Muscle layer of colon (tissue), 2 donors: ENCODE results near the gene BBS7.

Experiments used
- H3K27ac ChIP-seq: one replicate; pipeline ENCODE4 v1.7.0; 2013; ENCODE audit warnings: low read depth, mild to moderate bottlenecking, low read length, moderate library complexity
- H3K27me3 ChIP-seq, 2 donors: one replicate each; pipeline ENCODE4 v1.7.0; 2013; ENCODE audit warnings: low read length in 2 of 2, mild to moderate bottlenecking in 2 of 2; ENCODE audit not compliant: insufficient read depth in 2 of 2, control insufficient read depth in 1 of 2
- H3K36me3 ChIP-seq: one replicate; pipeline ENCODE4 v1.7.0; 2013; ENCODE audit warnings: mild to moderate bottlenecking, low read length; ENCODE audit not compliant: insufficient read depth
- H3K4me1 ChIP-seq: one replicate; pipeline ENCODE4 v1.7.0; 2013; ENCODE audit warnings: mild to moderate bottlenecking, low read length; ENCODE audit not compliant: insufficient read depth
- H3K4me3 ChIP-seq, 2 donors: one replicate each; pipeline ENCODE4 v1.7.0; 2013; ENCODE audit warnings: low read length in 2 of 2, low read depth in 1 of 2, mild to moderate bottlenecking in 1 of 2, moderate library complexity in 1 of 2
- H3K9ac ChIP-seq: one replicate; pipeline ENCODE4 v1.7.0; 2013; ENCODE audit warnings: low read length
- H3K9me3 ChIP-seq: one replicate; pipeline ENCODE4 v1.7.0; 2013; ENCODE audit warnings: mild to moderate bottlenecking, low read length
- donor health status: abdominal sarcoma.
- donor health status: Adenocarcinoma of cecum.

Gene BBS7

DNA sequence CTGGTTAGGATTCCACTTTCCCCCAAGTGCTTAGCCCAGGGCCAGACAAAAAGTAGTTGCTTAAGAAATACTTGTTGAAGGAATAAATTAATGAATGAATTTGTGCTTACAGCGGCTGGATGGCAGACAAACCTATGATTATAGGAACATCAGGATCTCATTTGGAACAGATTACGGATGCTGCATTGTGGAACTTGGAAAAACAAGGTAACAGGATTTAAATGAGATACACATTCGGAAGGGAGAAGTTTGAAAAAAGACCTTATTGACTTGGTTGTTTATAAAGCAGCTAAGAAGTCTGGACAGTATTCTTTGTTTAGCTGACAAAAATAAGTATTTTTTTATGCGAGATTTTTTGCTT, 68.6 kb downstream of the BBS7 start:
- H3K36me3 ChIP-seq = peaks cover 34% of the 10 kb centered on the region
- peaks cover 14% of the 10 kb centered on the region for H3K4me1 ChIP-seq
- peak overlapping the region; percentile 76 to 100 for H3K4me3 ChIP-seq
- H3K9ac ChIP-seq = peak overlapping the region; percentile 99
- H3K27me3 ChIP-seq = no peaks in the 10 kb centered on the region
- no peaks in the 10 kb centered on the region for H3K9me3 ChIP-seq
- H3K27ac ChIP-seq = peak overlapping the region; percentile 93

DNA sequence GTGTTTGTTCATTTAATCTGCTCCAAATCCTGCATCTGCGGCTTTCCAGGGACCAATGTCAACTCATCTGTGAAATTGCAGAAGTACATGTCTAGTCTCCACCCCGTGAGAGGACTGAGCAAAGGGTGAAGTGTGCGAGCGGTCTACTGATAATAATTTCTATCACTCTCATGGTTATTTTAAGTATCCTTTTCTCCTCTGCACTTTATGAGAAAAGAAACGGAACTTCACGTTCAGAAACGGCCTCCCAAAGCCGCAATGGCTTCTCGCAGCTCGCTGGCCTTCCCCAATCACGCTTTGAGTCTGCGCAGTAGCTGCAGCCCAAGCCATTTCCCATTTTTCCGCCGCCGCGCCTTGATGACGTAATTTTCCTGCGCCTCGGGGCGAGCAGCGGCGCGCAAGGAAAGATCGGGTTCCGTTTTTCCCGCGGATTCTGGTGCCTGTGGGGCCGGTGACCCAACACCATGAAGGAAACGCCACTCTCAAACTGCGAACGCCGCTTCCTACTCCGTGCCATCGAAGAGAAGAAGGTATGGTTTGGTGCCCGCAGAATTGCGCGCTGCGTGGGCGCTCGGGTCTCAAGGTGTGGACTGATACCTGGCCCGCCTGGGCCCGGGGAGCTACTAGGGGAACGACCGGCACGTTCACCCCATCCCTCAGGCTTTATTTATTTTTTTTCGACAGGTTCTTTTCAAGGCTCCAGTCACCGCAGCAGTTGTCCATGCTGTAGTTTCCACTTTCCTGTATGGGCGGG, 69.1 kb downstream of the BBS7 start, which contains the start of gene EXOSC9:
Gene EXOSC9 (plus strand): TSS at position 363 of the 754 bp plus-strand sequence. CDS start 102 bp downstream, at position 465.
- H3K9me3 ChIP-seq = no peaks in the 10 kb centered on the region
- H3K27me3 ChIP-seq = no peaks in the 10 kb centered on the region
- H3K27ac ChIP-seq = peak within 1 kb of the TSS; percentile 96
- H3K9ac ChIP-seq = peak within 1 kb of the TSS; percentile 99
- peaks cover 14% of the 10 kb centered on the region for H3K4me1 ChIP-seq
- peaks cover 28% of the 10 kb centered on the region for H3K36me3 ChIP-seq
- H3K4me3 ChIP-seq = peak within 1 kb of the TSS; percentile 76 to 100

DNA sequence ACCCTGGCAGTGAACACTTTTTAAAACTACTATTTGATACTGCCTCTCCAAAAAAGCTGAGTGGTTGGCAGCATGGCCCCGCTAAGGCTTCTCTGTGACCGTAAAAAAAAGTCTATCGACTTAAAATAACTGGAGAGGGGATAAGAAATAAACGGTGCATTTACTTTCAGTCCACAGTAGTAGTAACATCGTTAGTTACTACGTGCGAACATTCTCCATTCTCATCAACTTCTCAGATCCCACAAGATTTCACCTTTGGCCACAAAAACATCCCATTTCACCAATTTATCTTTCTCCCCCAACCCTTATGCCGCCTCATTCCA, 69.7 kb downstream of the BBS7 start:
- H3K27me3 ChIP-seq = no peaks in the 10 kb centered on the region
- H3K9me3 ChIP-seq = no peaks in the 10 kb centered on the region
- peak overlapping the region; percentile 96 for H3K27ac ChIP-seq
- H3K36me3 ChIP-seq = peaks cover 25% of the 10 kb centered on the region
- peaks cover 14% of the 10 kb centered on the region for H3K4me1 ChIP-seq
- H3K9ac ChIP-seq = peak overlapping the region; percentile 99
- H3K4me3 ChIP-seq = peak overlapping the region; percentile 76 to 100

DNA sequence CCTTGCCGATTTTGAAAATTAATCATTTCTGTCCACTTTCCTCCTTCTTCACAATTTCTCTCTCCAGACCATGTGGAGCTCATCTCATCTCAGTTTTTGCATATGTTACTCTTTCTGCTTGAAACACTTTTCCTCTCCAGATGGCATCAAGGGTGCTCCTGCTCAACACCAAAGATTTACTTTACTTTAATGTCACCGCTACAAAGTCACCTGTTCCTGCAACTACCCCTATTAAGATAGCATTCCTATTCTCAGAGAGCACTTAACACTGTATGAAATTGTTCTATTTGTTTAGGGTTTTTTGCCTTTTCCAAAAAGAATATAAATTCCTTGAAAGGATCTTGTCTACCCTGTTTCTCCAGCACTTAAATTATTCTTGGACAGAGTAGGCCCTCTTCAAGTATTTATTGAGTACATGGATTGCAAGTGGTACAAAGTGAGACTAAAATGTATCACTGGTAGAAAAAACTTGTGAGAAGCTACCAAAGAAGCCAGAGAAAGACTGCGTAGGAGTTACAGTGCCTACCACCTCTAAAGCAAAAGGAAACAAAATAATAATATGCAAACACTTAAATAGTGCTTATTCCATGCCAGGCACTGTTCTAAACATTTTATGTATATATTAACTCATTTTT, 70.3 kb downstream of the BBS7 start:
- H3K36me3 ChIP-seq = peaks cover 20% of the 10 kb centered on the region
- H3K27ac ChIP-seq = peak overlapping the region; percentile 96
- H3K4me3 ChIP-seq = peak overlapping the region; percentile 76 to 100
- no peaks in the 10 kb centered on the region for H3K27me3 ChIP-seq
- peak overlapping the region; percentile 99 for H3K9ac ChIP-seq
- H3K9me3 ChIP-seq = no peaks in the 10 kb centered on the region
- peaks cover 14% of the 10 kb centered on the region for H3K4me1 ChIP-seq

DNA sequence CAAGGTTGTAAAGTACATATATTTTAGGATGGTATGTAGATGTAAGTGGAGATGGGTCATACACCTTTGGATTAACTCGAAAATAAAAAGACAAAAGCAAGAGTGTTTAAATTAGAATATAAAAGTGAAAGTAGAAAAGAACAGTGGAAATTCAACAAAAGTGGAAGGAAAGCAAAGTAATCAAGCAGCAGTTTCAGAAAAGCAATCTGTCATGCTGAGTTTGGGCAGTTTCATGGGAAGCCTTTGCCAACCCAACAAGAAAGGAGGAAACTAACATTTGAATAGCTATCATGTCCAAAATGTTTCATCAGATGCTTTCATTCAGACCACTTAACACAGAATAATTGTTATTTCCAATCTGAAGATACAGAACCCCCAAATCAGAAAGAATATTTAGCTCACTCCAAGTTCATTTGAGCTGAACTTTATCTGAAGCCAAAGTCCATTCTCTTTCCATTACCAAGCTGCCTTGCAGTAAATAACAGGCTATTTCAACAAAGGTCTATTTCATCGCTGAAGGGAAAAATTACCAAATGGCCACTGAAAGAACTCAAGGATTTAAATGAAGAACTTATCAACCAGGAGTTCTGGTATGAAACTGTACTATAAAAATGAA, 71.0 kb downstream of the BBS7 start:
- H3K4me3 ChIP-seq = no peak overlapping the region
- peaks cover 13% of the 10 kb centered on the region for H3K36me3 ChIP-seq
- no peak overlapping the region for H3K27ac ChIP-seq
- no peaks in the 10 kb centered on the region for H3K27me3 ChIP-seq
- no peak overlapping the region for H3K9ac ChIP-seq
- H3K9me3 ChIP-seq = no peaks in the 10 kb centered on the region
- peaks cover 14% of the 10 kb centered on the region for H3K4me1 ChIP-seq

DNA sequence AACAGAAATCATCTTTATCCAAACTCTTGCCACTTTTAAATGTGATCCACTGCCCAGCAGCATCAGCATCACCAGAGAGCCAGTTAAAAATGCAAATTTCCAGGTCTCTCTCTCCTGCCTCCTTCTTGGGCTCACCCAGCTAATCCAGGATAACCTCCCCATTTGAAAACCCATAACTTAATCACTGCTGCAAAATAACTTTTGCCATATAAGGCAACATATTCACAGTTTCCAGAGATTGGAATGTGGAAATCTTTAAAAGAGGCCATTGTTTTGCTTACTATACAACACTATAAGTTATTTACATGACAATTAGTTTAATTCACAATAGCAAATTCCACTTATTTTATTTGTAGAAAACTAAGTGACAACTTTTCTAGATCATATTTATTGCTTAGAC, 74.0 kb downstream of the BBS7 start:
- Histone ChIP-seq H3K9ac (no peak overlapping the region), H3K4me3 (no peak overlapping the region), H3K4me1 (peaks cover 10% of the 10 kb centered on the region), H3K9me3 (no peaks in the 10 kb centered on the region), H3K27ac (no peak overlapping the region), H3K27me3 (no peaks in the 10 kb centered on the region), H3K36me3 (no peaks in the 10 kb centered on the region)

DNA sequence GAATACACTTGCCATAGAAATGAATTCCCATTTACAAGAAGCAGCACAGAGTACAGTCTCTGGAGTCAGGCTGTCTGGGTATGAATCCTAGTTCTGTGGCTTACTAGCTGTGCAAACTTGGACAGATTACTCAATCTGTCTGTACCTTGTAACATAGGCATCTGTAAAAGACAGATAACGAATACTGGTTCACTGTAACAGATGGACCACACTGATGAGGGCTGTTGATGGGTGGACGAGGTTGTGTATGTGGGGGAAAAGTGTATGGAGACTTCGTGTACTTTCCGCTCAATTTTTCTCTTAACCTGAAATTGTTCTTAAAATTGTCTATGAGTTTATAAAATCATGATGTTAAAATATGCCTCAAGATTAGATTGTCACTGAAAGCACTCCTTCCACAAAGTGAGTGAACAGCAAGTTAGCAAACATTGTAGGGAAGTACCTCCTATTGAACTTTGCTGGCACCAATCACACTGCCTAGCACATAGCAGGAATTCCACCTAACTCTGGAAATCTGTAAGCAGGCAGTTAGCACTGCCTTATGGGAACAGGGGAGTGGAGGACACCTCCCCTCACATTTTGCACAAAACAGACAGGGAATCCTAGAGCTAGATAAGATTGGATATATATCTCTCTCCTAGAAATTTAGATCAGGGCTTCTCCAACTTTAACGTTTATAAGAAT, 75.6 kb downstream of the BBS7 start:
- Histone ChIP-seq H3K27ac (no peak overlapping the region), H3K4me1 (no peaks in the 10 kb centered on the region), H3K36me3 (no peaks in the 10 kb centered on the region), H3K9me3 (no peaks in the 10 kb centered on the region), H3K4me3 (no peak overlapping the region), H3K27me3 (no peaks in the 10 kb centered on the region), H3K9ac (no peak overlapping the region)

DNA sequence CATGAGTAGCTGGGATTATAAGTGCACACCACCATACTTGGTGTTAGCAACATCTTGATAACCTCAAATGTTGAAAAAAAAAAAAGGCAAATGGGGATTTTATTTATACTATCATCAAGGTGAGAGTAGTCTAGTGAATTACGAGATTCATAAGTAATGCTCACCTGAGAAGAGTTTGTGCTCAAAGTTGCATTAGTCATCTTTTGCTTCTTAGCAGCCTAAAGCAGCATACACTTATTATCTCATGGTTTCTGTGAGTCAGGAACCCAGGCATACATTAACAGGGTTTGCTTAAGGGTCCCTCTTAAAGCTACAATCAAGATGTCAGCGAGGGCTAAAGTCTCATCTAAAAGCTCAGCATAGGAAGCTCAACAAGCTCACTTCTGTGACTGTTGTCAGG, 77.3 kb downstream of the BBS7 start:
- Histone ChIP-seq H3K4me1 (no peaks in the 10 kb centered on the region), H3K27ac (no peak overlapping the region), H3K36me3 (no peaks in the 10 kb centered on the region), H3K9me3 (no peaks in the 10 kb centered on the region), H3K4me3 (no peak overlapping the region), H3K9ac (no peak overlapping the region), H3K27me3 (no peaks in the 10 kb centered on the region)

DNA sequence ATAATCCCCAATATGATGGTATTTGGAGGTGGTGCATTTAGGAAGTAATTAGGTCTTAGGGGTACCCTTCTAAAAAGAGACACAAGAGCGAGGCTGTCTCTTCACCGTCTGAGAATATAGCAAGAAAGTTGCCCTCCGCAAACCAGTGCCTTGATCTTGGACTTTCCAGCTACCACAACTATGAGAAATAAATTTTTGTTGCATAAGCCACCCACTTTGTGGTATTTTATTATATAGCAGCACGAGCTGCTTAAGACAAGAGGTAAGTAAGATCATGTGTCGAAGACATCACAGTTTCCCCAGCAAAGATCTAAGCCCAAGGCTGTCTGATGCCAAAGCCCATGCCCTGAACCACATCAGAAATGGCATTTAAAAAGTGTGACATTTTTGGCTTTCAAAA, 78.8 kb downstream of the BBS7 start:
- Histone ChIP-seq H3K27me3 (no peaks in the 10 kb centered on the region), H3K4me3 (no peak overlapping the region), H3K9me3 (no peaks in the 10 kb centered on the region), H3K36me3 (no peaks in the 10 kb centered on the region), H3K4me1 (no peaks in the 10 kb centered on the region), H3K27ac (no peak overlapping the region), H3K9ac (no peak overlapping the region)

DNA sequence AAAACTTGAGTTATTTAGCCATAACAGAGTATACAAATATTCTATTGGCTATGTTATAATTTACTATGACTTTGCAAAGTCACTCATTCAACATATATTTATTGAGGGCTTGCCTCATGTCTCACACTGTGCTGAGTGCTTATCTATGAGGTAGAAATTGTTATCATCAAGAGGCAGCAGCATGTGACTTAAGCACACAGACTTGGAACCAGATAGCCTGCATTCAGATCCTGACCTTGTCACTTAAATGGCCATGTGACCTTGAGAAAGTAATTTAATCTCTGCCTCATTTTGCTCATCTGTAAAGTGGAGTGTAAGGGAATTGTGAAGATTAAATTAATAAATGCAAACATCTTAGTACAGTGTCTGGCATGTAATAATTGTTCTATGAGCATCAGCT, 79.3 kb downstream of the BBS7 start:
- H3K9me3 ChIP-seq = no peaks in the 10 kb centered on the region
- no peak overlapping the region for H3K9ac ChIP-seq
- no peaks in the 10 kb centered on the region for H3K36me3 ChIP-seq
- H3K4me1 ChIP-seq = no peaks in the 10 kb centered on the region
- H3K27ac ChIP-seq = no peak overlapping the region
- H3K4me3 ChIP-seq = no peak overlapping the region
- H3K27me3 ChIP-seq = no peaks in the 10 kb centered on the region

DNA sequence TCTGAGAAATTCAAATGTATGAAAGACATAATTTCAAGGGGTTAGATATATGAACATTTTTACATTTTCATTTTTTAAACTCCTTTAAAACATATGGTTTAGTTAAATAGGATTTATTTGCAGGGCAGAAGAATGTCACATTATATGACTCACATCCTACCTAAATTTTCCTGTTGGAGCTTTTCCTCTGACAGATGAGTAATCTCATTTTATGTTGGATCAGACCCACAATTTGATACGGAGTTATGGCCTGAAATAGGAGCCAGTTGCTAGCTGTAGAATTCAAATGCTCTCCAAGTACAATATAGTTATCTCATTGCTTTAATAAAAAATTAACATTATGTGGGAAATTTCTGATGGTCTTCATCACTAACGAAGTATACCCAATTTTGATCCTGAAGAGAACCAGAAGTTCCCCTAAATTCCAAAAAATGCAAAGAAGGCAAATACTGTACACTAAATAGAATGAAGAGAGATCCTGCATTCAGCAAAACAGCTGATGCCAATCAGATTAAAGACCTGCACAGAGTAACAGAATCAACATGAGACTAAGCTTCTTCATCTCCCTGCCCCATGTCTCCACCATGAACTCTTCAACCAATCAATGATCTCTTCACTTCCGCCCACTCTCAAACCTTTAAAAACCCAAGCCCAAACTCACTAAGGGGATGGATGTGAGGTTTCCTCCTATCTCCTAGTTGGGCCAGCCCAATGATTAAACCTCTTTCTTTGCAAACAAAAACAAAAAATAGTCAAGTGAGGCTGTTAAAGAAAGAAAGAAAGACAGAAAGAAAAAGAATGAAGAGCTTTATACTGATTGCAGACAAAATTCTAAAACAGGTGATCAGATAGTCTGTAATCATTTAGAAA, 80.1 kb downstream of the BBS7 start:
- no peak overlapping the region for H3K9ac ChIP-seq
- H3K27me3 ChIP-seq = no peaks in the 10 kb centered on the region
- H3K4me1 ChIP-seq = no peaks in the 10 kb centered on the region
- H3K9me3 ChIP-seq = no peaks in the 10 kb centered on the region
- no peaks in the 10 kb centered on the region for H3K36me3 ChIP-seq
- no peak overlapping the region for H3K4me3 ChIP-seq
- H3K27ac ChIP-seq = no peak overlapping the region
